Measurements from ENCODE around the gene ADAMTS2. TPM values are rescaled to one million over a fixed set of nuclear protein-coding genes. Genes with fewer than 3 reads are reported as not detected.

Gene ADAMTS2
- total and polyA plus RNA-seq, 8 donors: 1.8 to 41.5 (median 11.6) TPM

DNA sequence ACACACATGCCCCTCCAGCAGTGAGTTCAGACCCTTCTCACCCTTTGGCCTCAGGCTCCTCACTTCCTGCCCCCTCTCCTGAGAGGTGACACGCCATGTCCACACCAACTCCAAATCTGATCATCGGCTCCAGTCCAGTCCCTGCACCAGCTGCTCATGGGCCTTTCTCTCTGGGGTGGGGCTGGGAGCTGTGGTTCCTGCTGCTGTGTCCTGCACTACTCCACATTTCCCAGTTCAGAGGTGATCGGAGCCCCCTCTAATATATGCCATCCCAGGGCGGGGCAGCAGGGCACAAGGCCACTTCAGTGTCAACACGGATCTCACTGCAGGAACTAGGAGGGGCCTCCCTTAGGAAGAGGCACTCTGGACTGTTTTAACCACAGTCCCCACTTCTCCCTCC is 91.5 kb downstream of the ADAMTS2 start:
- intact Hi-C loops (cut with DNase I; ENCODE audit: low total_unique reads): no loop called here
- H3K27me3 ChIP-seq: no peaks in the 10 kb centered on the region
- TF ChIP-seq POLR2AphosphoS5 (IDR thresholded peaks at IDR 0.05) (no peak), EP300 (IDR thresholded peaks at IDR 0.05) (no peak), POLR2A (IDR thresholded peaks at IDR 0.05) (no peak)
- TF ChIP-seq, protein P1, sequence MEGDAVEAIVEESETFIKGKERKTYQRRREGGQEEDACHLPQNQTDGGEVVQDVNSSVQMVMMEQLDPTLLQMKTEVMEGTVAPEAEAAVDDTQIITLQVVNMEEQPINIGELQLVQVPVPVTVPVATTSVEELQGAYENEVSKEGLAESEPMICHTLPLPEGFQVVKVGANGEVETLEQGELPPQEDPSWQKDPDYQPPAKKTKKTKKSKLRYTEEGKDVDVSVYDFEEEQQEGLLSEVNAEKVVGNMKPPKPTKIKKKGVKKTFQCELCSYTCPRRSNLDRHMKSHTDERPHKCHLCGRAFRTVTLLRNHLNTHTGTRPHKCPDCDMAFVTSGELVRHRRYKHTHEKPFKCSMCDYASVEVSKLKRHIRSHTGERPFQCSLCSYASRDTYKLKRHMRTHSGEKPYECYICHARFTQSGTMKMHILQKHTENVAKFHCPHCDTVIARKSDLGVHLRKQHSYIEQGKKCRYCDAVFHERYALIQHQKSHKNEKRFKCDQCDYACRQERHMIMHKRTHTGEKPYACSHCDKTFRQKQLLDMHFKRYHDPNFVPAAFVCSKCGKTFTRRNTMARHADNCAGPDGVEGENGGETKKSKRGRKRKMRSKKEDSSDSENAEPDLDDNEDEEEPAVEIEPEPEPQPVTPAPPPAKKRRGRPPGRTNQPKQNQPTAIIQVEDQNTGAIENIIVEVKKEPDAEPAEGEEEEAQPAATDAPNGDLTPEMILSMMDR (IDR thresholded peaks at IDR 0.05): no peak
- no peak for DNase-seq
- H3K4me1 ChIP-seq: peaks cover 0 to 8% (median 4%) of the 10 kb centered on the region in 4 donors
- H3K27ac ChIP-seq: no peak overlapping the region
- WGBS, 5 donors: 74 to 81% (median 79%) methylated on average over 5 of the region's 5 CpGs
- no peaks in the 10 kb centered on the region for H3K9me3 ChIP-seq
- no peak overlapping the region for H3K4me3 ChIP-seq
- no peaks in the 10 kb centered on the region for H3K36me3 ChIP-seq

DNA sequence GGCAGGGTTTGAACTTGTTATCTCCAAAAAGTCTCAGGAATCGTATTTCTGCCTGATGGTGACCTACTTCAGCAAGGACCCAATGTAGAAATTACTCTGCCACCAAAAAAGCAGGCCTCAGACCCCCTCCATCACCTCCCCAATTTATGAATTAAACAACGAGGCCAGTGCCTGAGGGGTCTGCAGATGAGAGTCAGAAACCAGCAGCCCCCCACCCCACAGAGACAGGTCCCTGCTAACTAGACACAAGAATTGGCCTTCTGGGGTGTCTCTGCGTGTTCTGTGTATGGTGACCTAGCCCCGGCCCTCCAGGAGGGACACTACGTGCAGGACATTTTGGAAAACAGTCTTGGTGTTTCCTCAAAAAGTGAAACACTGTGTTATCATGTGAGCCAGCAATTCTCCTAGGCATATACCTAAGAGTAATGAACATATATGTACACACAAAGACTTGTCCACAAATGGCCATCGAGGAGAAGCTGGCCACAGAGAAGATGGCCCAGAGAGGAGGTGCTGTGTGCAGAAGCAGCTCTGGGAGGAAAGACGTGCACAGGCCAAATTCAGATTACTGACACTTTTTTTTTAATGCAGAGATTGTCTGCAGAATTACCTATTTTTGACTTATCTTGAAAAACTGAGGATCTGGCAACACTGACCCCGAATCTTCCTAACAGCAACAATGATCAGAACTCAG is 93.8 kb downstream of the ADAMTS2 start:
- intact Hi-C loops (cut with DNase I; ENCODE audit: low total_unique reads): no loop called here
- H3K27me3 ChIP-seq: no peaks in the 10 kb centered on the region
- DNase-seq: no peak
- no peaks in the 10 kb centered on the region for H3K4me1 ChIP-seq
- TF ChIP-seq POLR2A (IDR thresholded peaks at IDR 0.05) (no peak), EP300 (IDR thresholded peaks at IDR 0.05) (no peak), POLR2AphosphoS5 (IDR thresholded peaks at IDR 0.05) (no peak)
- TF ChIP-seq, protein P1 (IDR thresholded peaks at IDR 0.05): no peak
- no peak overlapping the region for H3K4me3 ChIP-seq
- H3K36me3 ChIP-seq: no peaks in the 10 kb centered on the region
- WGBS, 5 donors: 74 to 82% (median 78%) methylated on average over 8 of the region's 8 CpGs
- no peak overlapping the region for H3K27ac ChIP-seq
- peaks cover 0 to 8% (median 3%) of the 10 kb centered on the region in 4 donors for H3K9me3 ChIP-seq

DNA sequence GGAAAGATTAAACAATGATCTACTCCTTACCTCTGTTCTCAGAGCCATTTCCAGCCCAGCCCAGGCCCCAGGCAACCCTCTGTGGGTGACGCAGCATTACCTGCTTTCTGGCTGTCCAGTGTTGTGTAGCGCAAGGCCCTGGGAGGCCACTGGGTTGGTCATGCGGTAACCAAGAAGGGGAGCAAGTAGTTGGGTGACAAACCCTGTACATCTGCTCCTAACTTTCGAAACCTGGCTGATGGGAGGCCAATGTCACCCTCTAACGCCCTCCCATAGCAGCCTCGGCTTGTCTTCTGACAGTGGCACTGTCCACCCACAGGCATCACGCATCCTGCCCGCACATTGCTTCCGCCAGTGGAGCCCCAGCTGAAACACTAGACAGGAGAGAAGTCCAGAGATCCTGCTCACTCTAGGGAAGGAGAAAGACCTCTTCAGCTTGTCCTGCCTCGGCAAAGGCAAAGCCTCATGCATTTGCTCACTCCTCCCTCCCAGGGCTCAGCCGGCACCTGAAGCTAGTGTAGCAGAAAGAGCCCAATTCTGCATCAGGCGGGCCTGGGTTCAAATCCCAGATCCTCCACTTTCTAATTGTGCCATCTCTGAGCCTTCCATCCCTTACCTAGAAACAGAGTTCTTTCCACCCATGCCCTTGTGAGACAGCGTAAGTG is 94.6 kb downstream of the ADAMTS2 start:
- intact Hi-C loops (cut with DNase I; ENCODE audit: low total_unique reads): no loop called here
- H3K4me3 ChIP-seq: no peak overlapping the region
- 84 to 92% (median 87%) methylated on average over 13 of the region's 13 CpGs for WGBS, 5 donors

DNA sequence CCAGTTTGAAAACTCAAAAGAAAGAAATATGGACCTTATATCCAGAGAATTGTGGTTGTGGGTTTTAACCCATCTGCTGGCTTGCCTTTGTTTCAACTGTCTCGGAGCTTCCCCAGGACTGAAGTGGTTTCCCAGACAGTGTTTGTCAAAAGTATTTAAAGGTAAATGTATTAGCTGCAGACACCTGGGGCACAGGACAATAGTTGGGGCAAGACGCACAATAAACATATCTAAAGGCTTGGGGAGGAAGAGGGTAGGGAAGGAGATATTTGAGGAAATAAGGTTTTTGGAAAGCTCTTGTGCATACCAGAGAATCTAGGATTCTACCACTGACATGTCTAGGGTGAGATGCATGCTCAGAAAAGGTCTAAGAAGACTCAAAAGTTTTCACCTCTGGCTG is 99.0 kb downstream of the ADAMTS2 start:
- H3K27me3 ChIP-seq: peaks cover 0 to 7% (median 0%) of the 10 kb centered on the region in 3 donors
- DNase-seq: no peak
- intact Hi-C loops (cut with DNase I; ENCODE audit: low total_unique reads): no loop called here
- H3K9me3 ChIP-seq: peaks cover 0 to 13% (median 6%) of the 10 kb centered on the region in 4 donors
- no peak overlapping the region for H3K27ac ChIP-seq
- H3K4me1 ChIP-seq: peaks cover 0 to 5% (median 0%) of the 10 kb centered on the region in 4 donors
- WGBS, 5 donors: 84 to 92% (median 88%) methylated on average over 2 of the region's 2 CpGs
- no peaks in the 10 kb centered on the region for H3K36me3 ChIP-seq
- no peak for TF ChIP-seq EP300 (IDR thresholded peaks at IDR 0.05)
- TF ChIP-seq, protein P1 (IDR thresholded peaks at IDR 0.05): no peak
- TF ChIP-seq POLR2A (IDR thresholded peaks at IDR 0.05): no peak
- no peak for TF ChIP-seq POLR2AphosphoS5 (IDR thresholded peaks at IDR 0.05)
- H3K4me3 ChIP-seq: no peak overlapping the region

More for the DNA sequence above, 94.6 kb downstream of the ADAMTS2 start:
- no peaks in the 10 kb centered on the region for H3K36me3 ChIP-seq
- H3K27me3 ChIP-seq: no peaks in the 10 kb centered on the region
- DNase-seq: no peak
- no peaks in the 10 kb centered on the region for H3K4me1 ChIP-seq
- TF ChIP-seq EP300 (IDR thresholded peaks at IDR 0.05) (no peak), POLR2AphosphoS5 (IDR thresholded peaks at IDR 0.05) (no peak), POLR2A (IDR thresholded peaks at IDR 0.05) (no peak)
- TF ChIP-seq, protein P1 (IDR thresholded peaks at IDR 0.05): no peak
- no peak overlapping the region for H3K27ac ChIP-seq
- H3K9me3 ChIP-seq: peaks cover 0 to 13% (median 6%) of the 10 kb centered on the region in 4 donors
